HCT116 (cell line): ENCODE results near the gene FN3K. TPM values are rescaled to one million over a fixed set of nuclear protein-coding genes. Genes with fewer than 3 reads are reported as not detected.

Source experiments
- ATAC-seq: fragments of 200-7000 bp; cut with Tn5 transposase; 2 replicates; pipeline ENCODE4 v1.9.1; 2020; ENCODE audit warnings: mild to moderate bottlenecking, moderate library complexity
- BruUV-seq: library from RNA; stranded (reverse); fragments of 400-500 nt; replicated peaks from 2 replicates; lab custom pipeline; 2021; lab: Mats Ljungman, UMichigan
- CTCF ChIA-PET: fragments of 300-600 bp; sonication (Branson Sonifier 250); formaldehyde crosslinking; loops from one replicate; lab custom pipeline; 2021; ENCODE audit warnings: antibody characterized with exemption; lab: Charles Lee
- POLR2A ChIA-PET: fragments of 300-600, 350-600 bp; sonication (Branson Sonifier 250); formaldehyde crosslinking; loops from one replicate; lab custom pipeline; 2021; ENCODE audit warnings: antibody characterized with exemption; lab: Charles Lee
- RAD21 ChIA-PET, 2 experiments: fragments of 300-600 bp; sonication (Branson Sonifier 250); formaldehyde crosslinking; loops; one replicate each; lab custom pipeline; 2023; ENCODE audit warnings: low total read pairs in 2 of 2; ENCODE audit not compliant: uncharacterized antibody in 2 of 2, unreplicated experiment in 2 of 2, low non-redundant PET in 1 of 2; lab: Charles Lee
- DNase-seq: peaks from one replicate; pipeline ENCODE4 v3.0.0-alpha.2; 2010; ENCODE audit warnings: low read depth, low spot score
- H2AFZ ChIP-seq: fragments of 200-600 bp; shearing (Covaris generic), sonication (generic); 2 replicates; pipeline ENCODE4 v1.6.1; 2017; ENCODE audit warnings: low read depth, mixed run types, mixed read lengths, antibody characterized with exemption, low read length; ENCODE audit not compliant: poor library complexity, severe bottlenecking
- H3K27ac ChIP-seq: 2 replicates; pipeline ENCODE4 v1.5.1; 2012; ENCODE audit warnings: low read depth, low read length
- H3K27me3 ChIP-seq: fragments of 200-600 bp; sonication (generic); 2 replicates; pipeline ENCODE4 v1.6.1; 2016; ENCODE audit warnings: mixed run types, low read length, mixed read lengths; ENCODE audit not compliant: insufficient read depth
- H3K36me3 ChIP-seq, 2 experiments: fragments of 200-500 bp in 1 of 2; fragments of 200-600 bp in 1 of 2; sonication (Bioruptor generic) in 1 of 2; sonication (generic) in 1 of 2; 2 replicates each; pipeline versions ENCODE4 v1.5.1 to v1.6.1; 2014 to 2016; ENCODE audit warnings: low read length in 2 of 2, inconsistent platforms in 1 of 2, mixed read lengths in 1 of 2, mixed run types in 1 of 2; ENCODE audit not compliant: insufficient read depth in 2 of 2, control insufficient read depth in 1 of 2
- H3K4me1 ChIP-seq, 2 experiments: fragments of 200-600 bp in 1 of 2; sonication (generic) in 1 of 2; 2 replicates each; pipeline versions ENCODE4 v1.5.1 to v1.6.1; 2012 to 2017; ENCODE audit warnings: low read length in 2 of 2, inconsistent platforms in 1 of 2, mild to moderate bottlenecking in 1 of 2, mixed read lengths in 1 of 2, mixed run types in 1 of 2, moderate library complexity in 1 of 2; ENCODE audit not compliant: insufficient read depth in 2 of 2, control insufficient read depth in 1 of 2
- H3K4me2 ChIP-seq: fragments of 200-600 bp; sonication (generic); 2 replicates; pipeline ENCODE4 v1.6.1; 2017; ENCODE audit warnings: mixed run types, low read length, mixed read lengths
- H3K4me3 ChIP-seq, 2 experiments: fragments of 200-600 bp in 1 of 2; sonication (generic) in 1 of 2; replicated peaks in 1 of 2; 2 replicates each; pipeline ENCODE4 v1.5.1; 2011 to 2016; ENCODE audit warnings: low read length in 2 of 2, control low read depth in 1 of 2, low read depth in 1 of 2, mild to moderate bottlenecking in 1 of 2, mixed read lengths in 1 of 2, mixed run types in 1 of 2
- H3K79me2 ChIP-seq: fragments of 200-600 bp; sonication (generic); 2 replicates; pipeline ENCODE4 v1.6.1; 2017; ENCODE audit warnings: mild to moderate bottlenecking, mixed run types, low read length, moderate library complexity, mixed read lengths; ENCODE audit not compliant: insufficient read depth
- H3K9ac ChIP-seq: fragments of 200-600 bp; sonication (generic); 2 replicates; pipeline ENCODE4 v1.6.1; 2016; ENCODE audit warnings: low read length, mixed read lengths
- H3K9me2 ChIP-seq: fragments of 200-600 bp; sonication (generic), shearing (Covaris generic); 2 replicates; pipeline ENCODE4 v1.6.1; 2017; ENCODE audit warnings: mixed run types, mild to moderate bottlenecking, moderate library complexity; ENCODE audit not compliant: insufficient read depth
- H3K9me3 ChIP-seq, 2 experiments: fragments of 200-500 bp in 1 of 2; fragments of 200-600 bp in 1 of 2; sonication (Bioruptor generic) in 1 of 2; sonication (generic) in 1 of 2; 2 replicates each; pipeline ENCODE4 v1.6.1; 2014 to 2017; ENCODE audit warnings: low read length in 2 of 2, mixed read lengths in 2 of 2, inconsistent platforms in 1 of 2, low read depth in 1 of 2, mild to moderate bottlenecking in 1 of 2, mixed run types in 1 of 2, moderate library complexity in 1 of 2; ENCODE audit not compliant: control insufficient read depth in 1 of 2, insufficient read depth in 1 of 2
- H4K20me1 ChIP-seq: fragments of 200-600 bp; sonication (generic), shearing (Covaris generic); 2 replicates; pipeline ENCODE4 v1.6.1; 2017; ENCODE audit warnings: mixed run types, mild to moderate bottlenecking, moderate library complexity; ENCODE audit not compliant: insufficient read depth
- CEBPB ChIP-seq: IDR thresholded peaks from 2 replicates; pipeline ENCODE4 v1.6.1; 2012; ENCODE audit warnings: low read depth
- RAD21 ChIP-seq: IDR thresholded peaks from 2 replicates; pipeline ENCODE4 v1.6.1; 2012; ENCODE audit warnings: low read depth, mild to moderate bottlenecking
- SP1 ChIP-seq: IDR thresholded peaks from 2 replicates; pipeline ENCODE4 v1.6.1; 2012; ENCODE audit warnings: low read depth
- YY1 ChIP-seq: IDR thresholded peaks from 2 replicates; pipeline ENCODE4 v1.6.1; 2011; ENCODE audit warnings: low read length, low read depth, moderate library complexity, mild to moderate bottlenecking; ENCODE audit not compliant: insufficient replicate concordance; ENCODE audit errors: extremely low read depth
- ZBTB33 ChIP-seq: IDR thresholded peaks from 2 replicates; pipeline ENCODE4 v1.6.1; 2011; ENCODE audit warnings: mild to moderate bottlenecking, low read length, moderate library complexity; ENCODE audit not compliant: insufficient replicate concordance; ENCODE audit errors: extremely low read depth
- ZFX ChIP-seq: fragments of 450-650 bp; IDR thresholded peaks from 2 replicates; pipeline ENCODE4 v1.6.1; 2017
- ZNF274 ChIP-seq: fragments of 200-500 bp; sonication (Bioruptor generic); IDR thresholded peaks from 2 replicates; pipeline ENCODE4 v1.6.1; 2014; ENCODE audit warnings: mild to moderate bottlenecking, low read depth, low read length, inconsistent platforms
- intact Hi-C: fragments of 100-400 bp; cut with micrococcal nuclease; formaldehyde crosslinking; loops from 2 replicates; pipeline ENCODE4 v1.10.0; 2022
- total RNA-seq: library from RNA; stranded (reverse); gene quantifications from one replicate; pipeline ENCODE4 v1.2.1, GENCODE V29; 2021; ENCODE audit not compliant: unreplicated experiment

FN3K gene
- total RNA-seq, 1 experiment from 2014 or later, result 9.9 TPM

GRCh38 chr17:82790391-82790790 lies 55.0 kb downstream of the FN3K start:
- no peak for TF ChIP-seq ZBTB33
- TF ChIP-seq RAD21, result no peak
- TF ChIP-seq YY1, result no peak
- TF ChIP-seq SP1, result no peak
- no peak for TF ChIP-seq CEBPB
- TF ChIP-seq, all 23 proteins: peak for 0
- Histone ChIP-seq H3K27ac (no peak overlapping the region), H3K27me3 (no peaks in the 10 kb centered on the region), H2AFZ (no peak overlapping the region), H3K4me1 (peaks cover 0 to 5% of the 10 kb centered on the region in 2 experiments; a peak in 1 of 4 replicates), H3K79me2 (peaks cover 72% of the 10 kb centered on the region), H3K36me3 (0 out of 4 replicates have a peak, but pooled peaks cover 0 to 3% of the 10 kb centered on the region in 2 experiments), H3K9me3 (no peaks in the 10 kb centered on the region), H3K9me2 (no peaks in the 10 kb centered on the region), H3K9ac (no peak overlapping the region), H4K20me1 (no peaks in the 10 kb centered on the region), H3K4me2 (no peak overlapping the region), H3K4me3 (no peak overlapping the region)
- CTCF ChIA-PET, result no interaction called here
- POLR2A ChIA-PET, result no interaction called here
- no peak for DNase-seq
- no TSS peak for BruUV-seq
- no peak for ATAC-seq
- RAD21 ChIA-PET, result no interaction called here
- intact Hi-C loops, result no loop called here

- no peak for DNase-seq
- Histone ChIP-seq H3K9ac (no peak overlapping the region), H3K4me2 (no peak overlapping the region), H3K9me3 (no peaks in the 10 kb centered on the region), H3K4me3 (no peak overlapping the region), H3K79me2 (peaks cover 64% of the 10 kb centered on the region), H3K27me3 (no peaks in the 10 kb centered on the region), H3K27ac (no peak overlapping the region), H3K9me2 (no peaks in the 10 kb centered on the region), H2AFZ (no peak overlapping the region), H3K4me1 (peaks cover 0 to 5% of the 10 kb centered on the region in 2 experiments; a peak in 1 of 4 replicates)
- CTCF ChIA-PET, result no interaction called here
- RAD21 ChIA-PET, result no interaction called here
- no peak for ATAC-seq
- POLR2A ChIA-PET, result no interaction called here
- no peak for TF ChIP-seq ZNF274
- peak; percentile 28; the same call in 1 of the 2 replicates for TF ChIP-seq ZFX
- TF ChIP-seq, all 23 proteins: peak for 1
- H4K20me1 ChIP-seq, result no peaks in the 10 kb centered on the region
- H3K36me3 ChIP-seq, result 0 out of 4 replicates have a peak, but pooled peaks cover 0 to 3% of the 10 kb centered on the region in 2 experiments
- intact Hi-C loops, result no loop called here
- no TSS peak for BruUV-seq
Measured at GRCh38 chr17:82791532-82791931, 56.1 kb downstream of the FN3K start.
